ENCODE measurements around the gene PARP6. TPM values are rescaled to one million over a fixed set of nuclear protein-coding genes. Genes with fewer than 3 reads are reported as not detected.

Gene PARP6
- total RNA-seq, 2 experiments from 2014 or later = 58.8 to 65.0 TPM

DNA sequence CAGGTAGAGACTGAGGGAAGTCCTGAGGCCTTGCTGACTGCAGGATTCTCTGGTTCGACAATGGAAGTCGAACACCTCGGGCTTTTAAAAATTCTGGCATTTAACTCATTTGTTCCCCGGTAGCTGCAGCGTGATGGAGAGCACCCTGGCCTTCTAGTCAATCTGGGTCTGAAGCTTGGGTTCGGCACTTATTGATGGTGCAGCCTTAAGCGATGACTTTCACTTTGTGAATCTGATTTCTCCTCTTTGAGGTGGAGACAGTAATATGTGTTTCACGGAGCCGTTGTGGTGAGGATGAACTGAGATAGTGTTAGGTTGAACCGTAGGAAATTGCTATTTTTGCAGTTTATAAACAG is 621 bp upstream of the PARP6 start:
- Mint-ChIP-seq H3K9me3 (no peaks in the 10 kb centered on the region), H3K36me3 (ENCODE audit: low read depth) (peaks cover 8% of the 10 kb centered on the region), H3K4me1 (peaks cover 38% of the 10 kb centered on the region), H3K27ac (peak overlapping the region; percentile 83), H3K4me3 (peak overlapping the region; percentile 83), H3K27me3 (no peaks in the 10 kb centered on the region)
- DNase-seq = no peak
- ChIA-PET CTCF (interaction anchor here (0.7 to 2.7 kb wide), 7 partner anchors 12 to 73 kb away, joined by 3 to 28 read pairs (median 4); partner anchors contain the start of gene PKM), POLR2A (interaction anchor here (0.8 to 4.7 kb wide), 4 partner anchors 42 to 85 kb away, joined by 3 to 38 read pairs (median 18); partner anchors contain the start of gene PKM)

DNA sequence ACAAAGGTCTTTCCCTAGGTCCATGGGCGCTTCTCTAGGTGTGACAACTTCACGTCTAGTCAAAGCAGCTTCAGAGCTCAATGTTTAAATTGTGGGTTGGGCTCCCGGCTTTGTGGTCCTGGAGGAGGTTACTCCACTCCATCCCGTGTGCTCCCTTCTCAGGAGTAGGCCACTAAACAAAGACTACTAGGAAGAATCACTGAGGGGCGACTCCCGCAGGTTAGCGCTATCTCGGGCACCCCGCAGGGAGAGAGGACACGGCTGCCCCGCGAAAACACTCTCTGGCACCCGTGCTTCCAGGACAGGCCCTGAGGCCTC is 500 bp downstream of the PARP6 start:
- peak overlapping the region; percentile 83 for H3K4me3 Mint-ChIP-seq
- ChIA-PET POLR2A (interaction anchor here (1.4 to 4.7 kb wide), 3 partner anchors 41 to 61 kb away, joined by 4 to 38 read pairs (median 8); partner anchors contain the start of gene PKM), CTCF (interaction anchor here (0.8 kb wide), 1 partner anchor 45 kb away, joined by 8 read pairs; no protein-coding TSS in a partner anchor)
- H3K27me3 Mint-ChIP-seq = no peaks in the 10 kb centered on the region
- H3K4me1 Mint-ChIP-seq = peaks cover 38% of the 10 kb centered on the region
- no peaks in the 10 kb centered on the region for H3K9me3 Mint-ChIP-seq
- no peak for DNase-seq
- peaks cover 14% of the 10 kb centered on the region for H3K36me3 Mint-ChIP-seq (ENCODE audit: low read depth)
- H3K27ac Mint-ChIP-seq = peak overlapping the region; percentile 74

GRCh38 chr15:72271221-72271620 is 1.1 kb downstream of the PARP6 start:
- Mint-ChIP-seq H3K27ac (no peak overlapping the region), H3K9me3 (no peaks in the 10 kb centered on the region), H3K4me3 (peak overlapping the region; percentile 83), H3K4me1 (peaks cover 38% of the 10 kb centered on the region), H3K27me3 (no peaks in the 10 kb centered on the region), H3K36me3 (ENCODE audit: low read depth) (peaks cover 19% of the 10 kb centered on the region)
- DNase-seq = no peak
- CTCF ChIA-PET = interaction anchor here (0.8 kb wide), 1 partner anchor 45 kb away, joined by 8 read pairs; no protein-coding TSS in a partner anchor
- POLR2A ChIA-PET = interaction anchor here (1.4 to 4.7 kb wide), 3 partner anchors 40 to 61 kb away, joined by 4 to 38 read pairs (median 8); partner anchors contain the start of gene PKM

DNA sequence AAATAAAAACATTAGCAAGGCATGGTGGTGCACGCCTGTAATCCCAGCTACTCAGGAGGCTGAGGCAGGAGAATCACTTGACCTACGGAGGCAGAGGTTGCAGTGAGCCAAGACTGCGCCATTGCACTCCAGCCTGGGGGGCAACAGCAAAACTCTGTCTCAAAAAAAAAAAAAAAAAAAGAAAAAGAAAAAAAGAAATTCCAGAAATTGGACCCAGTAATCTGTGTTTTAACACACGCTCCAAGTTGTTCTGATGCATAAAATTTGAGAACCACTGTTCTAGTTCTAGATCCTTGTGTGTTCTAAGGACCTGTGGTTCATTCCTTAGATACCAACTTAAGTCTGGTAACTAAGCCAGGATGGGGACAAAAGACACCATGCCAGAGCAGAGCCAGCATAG is 2.6 kb downstream of the PARP6 start:
- Mint-ChIP-seq H3K27ac (no peak overlapping the region), H3K9me3 (no peaks in the 10 kb centered on the region), H3K36me3 (ENCODE audit: low read depth) (peaks cover 33% of the 10 kb centered on the region), H3K27me3 (no peaks in the 10 kb centered on the region), H3K4me3 (no peak overlapping the region), H3K4me1 (peaks cover 38% of the 10 kb centered on the region)
- no peak for DNase-seq
- ChIA-PET POLR2A (interaction anchor here (3.1 kb wide), 1 partner anchor 42 kb away, joined by 12 read pairs; no protein-coding TSS in a partner anchor), CTCF (no interaction called here)

GRCh38 chr15:72265031-72265430 is 7.3 kb downstream of the PARP6 start:
- no peak for DNase-seq
- H3K36me3 Mint-ChIP-seq (ENCODE audit: low read depth) = peaks cover 67% of the 10 kb centered on the region
- H3K27me3 Mint-ChIP-seq = no peaks in the 10 kb centered on the region
- peaks cover 6% of the 10 kb centered on the region for H3K4me1 Mint-ChIP-seq
- CTCF ChIA-PET = no interaction called here
- no peaks in the 10 kb centered on the region for H3K9me3 Mint-ChIP-seq
- POLR2A ChIA-PET = interaction anchor here (0.7 kb wide), 1 partner anchor 20 kb away, joined by 3 read pairs; no protein-coding TSS in a partner anchor
- no peak overlapping the region for H3K27ac Mint-ChIP-seq
- H3K4me3 Mint-ChIP-seq = no peak overlapping the region

DNA sequence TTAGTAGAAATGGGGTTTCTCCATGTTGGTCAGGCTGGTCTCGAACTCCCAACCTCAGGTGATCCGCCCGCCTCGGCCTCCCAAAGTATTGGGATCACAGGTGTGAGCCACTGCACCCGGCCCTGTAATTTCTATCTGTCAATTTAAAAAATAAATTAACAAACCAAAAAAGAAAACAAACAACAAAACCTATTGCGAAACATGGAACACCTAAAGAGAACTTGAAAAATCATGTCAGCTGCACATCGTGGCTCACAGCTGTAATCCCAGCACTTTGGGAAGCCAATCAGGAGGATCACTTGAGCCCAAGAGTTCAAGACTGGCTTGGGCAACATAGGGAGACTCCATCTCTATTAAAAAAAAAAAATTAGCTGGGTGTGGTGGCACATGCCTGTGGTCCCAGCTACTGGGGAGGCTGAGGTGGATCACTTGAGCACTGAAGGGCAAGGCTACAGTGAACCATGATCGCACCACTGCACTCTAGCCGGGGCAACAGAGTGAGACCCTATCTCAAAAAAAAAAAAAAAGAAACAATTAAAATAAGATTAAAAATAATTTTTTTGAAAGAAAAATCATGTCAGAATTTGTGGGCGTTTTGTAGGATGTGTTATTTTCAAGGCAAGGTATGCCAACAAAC is 19.6 kb downstream of the PARP6 start:
- Mint-ChIP-seq H3K9me3 (no peaks in the 10 kb centered on the region), H3K4me3 (no peak overlapping the region), H3K27ac (no peak overlapping the region), H3K4me1 (peaks cover 9% of the 10 kb centered on the region), H3K27me3 (no peaks in the 10 kb centered on the region), H3K36me3 (ENCODE audit: low read depth) (peaks cover 63% of the 10 kb centered on the region)
- no peak for DNase-seq
- ChIA-PET POLR2A (interaction anchor here (0.7 kb wide), 1 partner anchor 17 kb away, joined by 3 read pairs; no protein-coding TSS in a partner anchor), CTCF (no interaction called here)

DNA sequence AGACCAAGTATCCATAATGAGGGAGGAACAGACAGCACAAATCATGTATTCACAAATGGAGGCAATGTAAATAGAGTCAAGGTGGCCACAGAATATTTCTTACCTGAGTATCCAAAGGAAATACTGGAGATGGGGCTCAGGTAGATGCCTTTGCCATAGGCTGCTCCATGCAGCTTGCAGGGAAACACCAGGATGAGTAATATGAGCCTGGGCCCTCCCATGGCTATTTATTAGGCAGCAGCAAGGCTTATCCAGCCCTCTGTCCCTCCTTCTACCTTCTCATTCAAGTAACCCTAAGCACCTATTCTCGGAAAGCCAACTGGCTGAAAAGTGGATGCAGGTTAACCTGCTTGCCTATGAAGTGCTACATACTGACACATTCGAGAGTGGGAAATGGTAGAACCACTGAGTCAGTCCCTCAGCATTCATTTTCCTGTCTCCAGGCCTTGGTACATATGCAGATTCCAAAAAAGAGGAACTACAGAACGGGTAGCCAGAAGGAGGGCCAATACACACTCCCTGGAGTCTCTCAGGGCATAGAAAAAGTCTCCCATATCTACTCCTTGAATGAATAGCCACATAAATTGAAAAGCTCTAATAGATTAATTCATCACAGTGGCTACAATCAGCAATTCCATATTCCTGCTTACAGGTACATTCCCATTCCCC is 23.1 kb downstream of the PARP6 start:
- CTCF ChIA-PET = no interaction called here
- Mint-ChIP-seq H3K36me3 (ENCODE audit: low read depth) (peaks cover 55% of the 10 kb centered on the region), H3K4me1 (peaks cover 9% of the 10 kb centered on the region), H3K27me3 (no peaks in the 10 kb centered on the region), H3K27ac (no peak overlapping the region), H3K9me3 (no peaks in the 10 kb centered on the region), H3K4me3 (no peak overlapping the region)
- POLR2A ChIA-PET = interaction anchor here (0.8 kb wide), 1 partner anchor 19 kb away, joined by 3 read pairs; the partner anchor contains the start of gene PKM
- no peak for DNase-seq

DNA sequence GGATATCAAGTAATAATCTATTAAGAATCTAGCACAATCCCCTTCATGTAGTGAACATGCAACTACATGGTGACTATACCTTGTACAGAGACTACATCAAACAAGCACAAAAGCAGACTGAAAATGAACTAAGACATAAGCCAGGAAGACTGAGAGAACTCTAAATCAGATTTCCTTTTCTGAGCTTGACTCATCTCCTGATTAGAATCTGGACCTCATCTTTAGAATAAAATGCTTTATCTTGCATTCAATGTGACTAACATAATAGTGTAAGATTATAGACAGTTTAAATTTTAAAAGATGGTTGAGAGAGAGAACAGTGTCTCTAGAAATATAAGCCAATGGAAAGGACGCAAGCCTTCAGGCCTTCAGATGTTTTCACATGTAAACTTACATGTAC is 23.8 kb downstream of the PARP6 start:
- no peaks in the 10 kb centered on the region for H3K27me3 Mint-ChIP-seq
- H3K4me1 Mint-ChIP-seq = peaks cover 9% of the 10 kb centered on the region
- H3K27ac Mint-ChIP-seq = no peak overlapping the region
- H3K36me3 Mint-ChIP-seq (ENCODE audit: low read depth) = peaks cover 52% of the 10 kb centered on the region
- ChIA-PET CTCF (no interaction called here), POLR2A (interaction anchor here (0.8 kb wide), 1 partner anchor 18 kb away, joined by 3 read pairs; the partner anchor contains the start of gene PKM)
- no peaks in the 10 kb centered on the region for H3K9me3 Mint-ChIP-seq
- no peak overlapping the region for H3K4me3 Mint-ChIP-seq
- DNase-seq = no peak

DNA sequence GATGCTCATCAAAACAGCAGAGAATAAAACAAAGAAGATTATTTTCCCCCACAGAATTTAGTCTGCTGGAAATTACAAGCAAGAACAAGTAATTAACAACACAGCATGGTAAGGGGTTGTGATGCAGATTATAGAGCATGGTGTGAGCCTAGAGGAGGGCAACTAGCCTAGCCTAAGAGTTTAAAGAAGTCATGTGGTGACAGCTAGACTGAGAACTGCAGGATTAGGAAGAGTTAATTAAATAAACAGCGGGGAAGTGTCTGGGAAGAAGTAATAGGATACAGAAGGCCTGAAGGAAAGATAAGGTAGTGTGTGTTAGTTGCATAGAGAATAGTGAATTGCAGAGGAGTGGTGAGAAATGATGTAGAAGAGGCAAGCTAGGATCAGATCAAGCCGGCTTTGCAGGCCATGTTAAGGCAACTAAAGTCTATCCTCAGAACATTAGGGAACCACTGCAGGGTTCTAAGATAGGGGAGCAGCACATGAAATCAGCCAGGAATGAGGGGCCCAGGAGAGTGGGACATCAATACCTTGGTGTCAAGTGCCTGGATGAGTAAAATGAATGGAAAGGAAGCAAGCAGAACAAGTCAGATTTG is 29.5 kb downstream of the PARP6 start:
- no peak overlapping the region for H3K4me3 Mint-ChIP-seq
- H3K27ac Mint-ChIP-seq = no peak overlapping the region
- no peak for DNase-seq
- H3K27me3 Mint-ChIP-seq = no peaks in the 10 kb centered on the region
- H3K36me3 Mint-ChIP-seq (ENCODE audit: low read depth) = peaks cover 46% of the 10 kb centered on the region
- H3K4me1 Mint-ChIP-seq = peaks cover 5% of the 10 kb centered on the region
- no peaks in the 10 kb centered on the region for H3K9me3 Mint-ChIP-seq
- POLR2A ChIA-PET = interaction anchor here (0.8 to 8.2 kb wide), 2 partner anchors 11 to 16 kb away, joined by 3 to 109 read pairs; no protein-coding TSS in a partner anchor
- CTCF ChIA-PET = no interaction called here

DNA sequence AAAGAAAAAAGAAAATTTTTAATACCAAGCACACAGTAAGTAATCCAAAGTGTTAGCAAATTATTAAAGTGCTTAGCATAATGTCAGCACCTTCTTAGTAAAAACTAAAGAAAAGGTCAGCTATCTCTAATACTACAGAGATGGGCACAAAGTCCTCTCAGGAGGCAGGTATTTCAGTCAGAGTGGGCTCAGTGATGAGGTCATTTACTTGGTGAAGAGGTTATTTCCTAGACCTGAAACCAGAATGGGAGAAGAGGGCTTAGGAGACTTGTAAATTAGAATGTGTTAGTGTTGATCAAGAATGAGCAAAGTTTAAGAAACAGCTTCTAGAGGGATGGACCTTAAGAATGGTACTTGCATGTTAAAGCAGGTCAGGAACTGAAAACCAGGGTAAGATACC is 32.7 kb downstream of the PARP6 start:
- Mint-ChIP-seq H3K9me3 (no peaks in the 10 kb centered on the region), H3K27me3 (no peaks in the 10 kb centered on the region), H3K4me1 (peaks cover 23% of the 10 kb centered on the region), H3K36me3 (ENCODE audit: low read depth) (peaks cover 36% of the 10 kb centered on the region), H3K27ac (no peak overlapping the region), H3K4me3 (no peak overlapping the region)
- no peak for DNase-seq
- ChIA-PET POLR2A (interaction anchor here (1.3 to 8.2 kb wide), 3 partner anchors 12 to 136 kb away, joined by 4 to 109 read pairs (median 5); partner anchors contain the start of gene HEXA), CTCF (interaction anchor here (2.8 kb wide), 1 partner anchor 12 kb away, joined by 30 read pairs; no protein-coding TSS in a partner anchor)

DNA sequence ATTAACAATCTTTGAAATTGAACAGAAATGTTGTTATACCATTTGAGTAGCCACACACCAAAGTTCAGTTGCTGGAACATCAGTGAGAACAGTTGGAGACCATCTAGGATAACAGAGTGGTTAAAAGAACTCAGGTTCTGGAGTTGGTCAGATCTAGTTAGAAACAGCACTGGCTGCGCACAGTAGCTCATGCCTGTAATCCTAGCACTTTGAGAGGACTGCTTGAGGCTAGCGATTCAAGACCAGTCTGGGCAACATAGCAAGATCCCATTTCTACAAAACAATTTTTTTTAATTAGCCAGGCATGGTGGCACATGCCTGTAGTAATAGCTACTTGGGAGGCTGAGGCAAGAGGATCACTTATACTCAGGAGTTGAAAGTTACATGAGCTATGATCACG is 33.8 kb downstream of the PARP6 start:
- H3K9me3 Mint-ChIP-seq = no peaks in the 10 kb centered on the region
- H3K4me3 Mint-ChIP-seq = no peak overlapping the region
- no peak overlapping the region for H3K27ac Mint-ChIP-seq
- ChIA-PET POLR2A (interaction anchor here (0.7 to 8.2 kb wide), 2 partner anchors 11 to 30 kb away, joined by 3 to 109 read pairs; no protein-coding TSS in a partner anchor), CTCF (interaction anchor here (2.8 kb wide), 1 partner anchor 11 kb away, joined by 30 read pairs; no protein-coding TSS in a partner anchor)
- H3K36me3 Mint-ChIP-seq (ENCODE audit: low read depth) = peaks cover 29% of the 10 kb centered on the region
- H3K27me3 Mint-ChIP-seq = no peaks in the 10 kb centered on the region
- no peak for DNase-seq
- peaks cover 26% of the 10 kb centered on the region for H3K4me1 Mint-ChIP-seq

- peak overlapping the region; percentile 79 for H3K27ac Mint-ChIP-seq
- CTCF ChIA-PET = interaction anchor here (1.2 to 2.8 kb wide), 3 partner anchors 9 to 11 kb away, joined by 5 to 30 read pairs (median 12); no protein-coding TSS in a partner anchor
- H3K4me3 Mint-ChIP-seq = no peak overlapping the region
These were observed 34.5 kb downstream of the PARP6 start for GRCh38 chr15:72237853-72238224.

More at GRCh38 chr15:72237853-72238224, 34.5 kb downstream of the PARP6 start:
- H3K27me3 Mint-ChIP-seq = no peaks in the 10 kb centered on the region
- POLR2A ChIA-PET = interaction anchor here (1.4 to 8.2 kb wide), 2 partner anchors 10 to 21 kb away, joined by 5 to 109 read pairs; no protein-coding TSS in a partner anchor
- no peak for DNase-seq
- no peaks in the 10 kb centered on the region for H3K9me3 Mint-ChIP-seq
- peaks cover 25% of the 10 kb centered on the region for H3K36me3 Mint-ChIP-seq (ENCODE audit: low read depth)
- peaks cover 29% of the 10 kb centered on the region for H3K4me1 Mint-ChIP-seq

Measured in activated CD4-positive, alpha-beta memory T cell treated with anti-CD3 and anti-CD28 coated beads, Interleukin-2, amount 10 ng/mL, durations not matched to agents 7 days and 5 days (primary cell).